ENCODE results near the gene COBL.

GRCh38 chr7:51046482-51046881 is 270.1 kb downstream of the COBL start:
- TF ChIP-seq CTCF (IDR thresholded peaks at IDR 0.05 in 2 of 3, conservative IDR thresholded peaks at IDR 0.05 in 1 of 3; ENCODE audit: insufficient read depth in 2 of 3, low read depth in 1 of 3, low read length in 3 of 3), result no peak
- no peak for TF ChIP-seq TFE3 (CRISPR knock-in tag; IDR thresholded peaks at IDR 0.05)
- no peak for TF ChIP-seq EGR1 (conservative IDR thresholded peaks at IDR 0.05)
- no peak for TF ChIP-seq ZNF133 (CRISPR knock-in tag; IDR thresholded peaks at IDR 0.05)
- no peak for TF ChIP-seq RAD21 (CRISPR knock-in tag; conservative IDR thresholded peaks at IDR 0.05 in 1 of 2, IDR thresholded peaks at IDR 0.05 in 1 of 2)
- no peak for TF ChIP-seq KAT2B (IDR thresholded peaks at IDR 0.05; ENCODE audit: low read depth, low read length)
- no peak for TF ChIP-seq SNAPC5 (CRISPR knock-in tag; IDR thresholded peaks at IDR 0.05)
- TF ChIP-seq PHF8 (IDR thresholded peaks at IDR 0.05; ENCODE audit: borderline replicate concordance, low read length), result no peak
